ENCODE results near the gene PLA1A.
"Not testable (repeated sequence)": the region's sequence is repeated elsewhere in the genome, so short reads cannot be mapped to it uniquely, and the experiment has no call there.

Gene PLA1A

DNA sequence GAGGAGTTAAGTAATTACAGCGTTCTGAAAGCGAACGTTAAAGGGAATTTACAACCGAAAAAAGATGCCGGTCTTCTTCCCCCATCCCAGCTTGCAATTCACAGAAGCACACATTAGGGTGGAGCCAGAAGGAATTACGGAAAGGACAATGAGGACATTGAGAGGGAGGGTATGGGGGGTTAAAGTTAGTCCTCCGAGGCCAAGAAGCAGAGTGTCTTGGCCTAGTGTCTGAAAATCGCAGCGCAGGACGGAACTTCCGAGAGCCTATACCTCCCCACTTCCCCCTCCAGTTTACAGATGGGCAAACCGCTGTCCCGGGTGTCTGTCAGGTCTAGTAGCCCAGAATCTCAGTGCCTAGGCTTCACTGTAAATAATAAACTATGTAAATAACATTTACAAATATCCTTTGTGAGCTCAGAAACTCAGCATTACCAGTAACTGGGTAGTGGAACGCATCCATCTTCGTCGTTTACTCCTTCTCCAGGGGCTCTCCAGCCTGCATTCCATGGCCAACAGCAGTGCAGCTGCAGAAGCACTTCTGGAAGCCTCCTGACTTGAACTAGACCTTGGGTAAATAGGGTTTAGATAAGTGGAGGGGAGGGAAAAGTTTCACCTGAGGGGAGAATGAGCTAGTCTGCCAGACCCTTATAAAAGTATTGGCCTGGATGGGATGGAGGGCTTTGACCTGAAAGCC lies 17.5 kb upstream of the PLA1A start:
- DNase-seq = no peak

DNA sequence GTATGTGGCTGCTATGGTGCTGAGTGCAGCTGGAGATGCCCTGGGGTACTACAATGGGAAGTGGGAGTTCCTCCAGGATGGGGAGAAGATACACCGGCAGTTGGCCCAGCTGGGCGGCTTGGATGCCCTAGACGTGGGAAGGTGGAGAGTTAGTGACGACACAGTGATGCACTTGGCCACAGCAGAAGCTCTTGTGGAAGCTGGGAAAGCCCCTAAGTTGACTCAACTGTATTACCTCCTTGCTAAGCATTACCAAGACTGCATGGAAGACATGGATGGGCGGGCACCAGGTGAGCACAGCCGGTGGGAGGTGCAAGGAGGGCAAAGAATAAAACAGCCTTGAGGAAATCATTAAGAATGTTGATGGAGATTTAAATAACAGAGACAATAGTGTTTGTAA lies 15.5 kb upstream of the PLA1A start:
- DNase-seq = no peak

DNA sequence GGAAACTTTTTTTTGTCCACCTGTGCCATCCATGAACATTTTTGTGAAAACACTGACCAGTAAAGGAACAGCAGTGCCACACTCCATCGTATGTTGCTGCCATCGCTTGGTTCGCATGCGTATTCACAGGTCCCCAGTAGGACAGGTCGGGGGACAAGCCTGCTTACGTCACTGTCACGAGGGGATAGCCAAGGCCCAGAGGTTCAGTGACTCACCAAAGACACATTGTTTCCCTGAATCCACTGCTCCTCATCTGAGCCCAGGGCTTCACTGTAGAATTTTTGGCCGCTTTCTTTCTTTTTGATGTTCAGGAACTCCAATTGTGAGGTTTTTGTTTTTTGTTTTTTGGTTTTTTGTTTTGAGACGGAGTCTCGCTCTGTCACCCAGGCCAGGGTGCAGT lies 12.5 kb upstream of the PLA1A start:
- DNase-seq = no peak

DNA sequence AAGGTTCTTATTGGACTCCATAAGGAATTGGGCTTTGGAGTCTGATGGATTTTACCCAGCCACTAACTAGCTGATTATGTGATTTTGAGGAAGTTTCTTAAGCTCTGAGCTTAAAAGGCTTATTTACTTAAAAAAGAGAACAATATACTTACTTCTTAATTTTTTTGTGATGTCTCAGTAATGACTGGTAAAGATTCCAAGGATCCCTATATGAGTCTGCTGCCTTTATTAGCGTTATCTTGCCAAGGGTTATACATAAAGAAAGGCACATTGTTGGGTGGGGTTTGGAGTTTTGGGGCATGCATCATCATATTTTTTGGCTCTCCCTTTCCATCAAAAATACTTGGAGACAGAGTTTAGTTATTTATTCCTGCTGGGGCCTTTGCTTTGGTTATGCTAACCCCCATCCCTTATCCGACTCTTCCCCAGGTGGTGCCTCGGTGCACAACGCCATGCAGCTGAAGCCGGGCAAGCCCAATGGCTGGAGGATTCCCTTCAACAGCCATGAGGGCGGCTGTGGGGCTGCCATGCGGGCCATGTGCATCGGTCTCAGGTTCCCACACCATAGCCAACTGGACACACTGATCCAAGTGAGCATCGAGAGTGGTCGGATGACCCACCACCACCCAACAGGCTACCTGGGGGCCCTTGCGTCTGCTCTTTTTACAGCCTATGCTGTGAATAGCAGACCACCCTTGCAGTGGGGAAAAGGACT lies 11.7 kb upstream of the PLA1A start:
- no peak for DNase-seq

DNA sequence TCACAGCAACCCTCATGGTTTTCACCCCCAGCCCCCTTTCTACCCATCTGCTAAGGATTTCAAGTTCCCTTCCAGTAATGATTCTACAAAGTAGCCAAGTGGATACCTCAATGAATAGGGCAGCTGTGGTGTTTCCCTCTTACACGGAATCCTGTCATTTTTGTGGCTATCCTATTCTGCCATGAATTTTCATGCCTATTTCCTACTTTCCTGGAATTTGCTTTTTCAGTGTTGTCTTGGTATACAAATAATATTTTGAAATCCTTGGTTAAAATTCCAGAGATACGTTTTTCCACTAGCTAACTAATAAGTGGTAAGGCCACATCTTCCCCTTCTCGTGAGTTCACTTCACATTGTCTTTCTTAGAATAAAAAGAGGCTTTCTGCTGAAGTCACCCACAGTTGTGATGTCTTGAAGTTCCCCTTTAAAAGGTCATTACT lies 10.9 kb upstream of the PLA1A start:
- no peak for DNase-seq

DNA sequence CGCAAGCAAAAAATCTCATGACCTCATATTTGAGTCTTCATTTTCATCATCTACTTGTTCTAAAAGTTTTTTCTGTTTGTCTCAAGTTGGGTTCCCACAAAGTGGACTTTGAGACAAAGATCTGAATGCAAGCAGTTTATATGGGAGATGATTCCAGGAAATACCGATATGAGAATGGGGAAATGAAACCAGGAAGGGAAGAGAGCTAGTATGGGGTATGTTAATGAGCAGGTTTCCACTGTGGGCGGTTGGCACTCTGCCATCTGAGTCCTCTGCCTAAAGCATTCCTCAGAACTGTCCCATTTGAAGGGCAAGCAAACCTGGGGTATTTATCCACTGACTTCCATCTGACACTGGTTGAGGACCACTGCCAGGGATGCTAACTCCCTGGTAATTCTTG lies 9.6 kb upstream of the PLA1A start:
- DNase-seq = no peak

DNA sequence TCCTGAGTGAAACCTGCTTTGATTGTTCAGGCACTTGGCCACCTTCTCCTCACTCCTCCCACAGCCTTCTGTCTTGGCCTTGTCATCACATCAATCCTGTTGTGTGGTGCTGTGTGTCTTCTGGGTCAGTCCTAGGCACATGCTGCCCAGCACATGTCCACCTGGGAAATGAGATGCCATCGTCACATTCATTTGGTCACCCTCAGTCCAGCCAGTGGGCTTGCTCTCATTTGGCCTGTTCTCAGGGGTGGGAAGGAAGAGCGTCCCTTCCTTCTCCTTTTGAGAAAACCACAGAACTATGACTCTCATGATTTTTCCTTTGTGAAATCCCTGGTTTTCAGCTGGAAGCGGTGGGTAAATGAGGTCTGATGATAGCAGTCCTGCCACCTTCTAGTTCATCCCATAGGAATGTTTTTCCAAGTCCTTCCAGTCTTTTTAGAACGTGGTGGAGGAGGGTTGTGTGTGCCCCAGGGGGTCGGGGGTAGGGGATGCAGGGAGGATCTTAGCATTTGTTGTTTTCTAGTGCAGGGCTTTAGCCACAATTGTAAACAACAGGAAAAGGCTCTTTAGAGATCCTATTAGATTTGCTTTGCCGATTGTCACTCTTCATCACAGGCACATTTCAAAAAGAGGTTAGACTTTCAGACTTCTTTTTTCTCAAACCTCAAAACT lies 8.4 kb upstream of the PLA1A start:
- DNase-seq = no peak

DNA sequence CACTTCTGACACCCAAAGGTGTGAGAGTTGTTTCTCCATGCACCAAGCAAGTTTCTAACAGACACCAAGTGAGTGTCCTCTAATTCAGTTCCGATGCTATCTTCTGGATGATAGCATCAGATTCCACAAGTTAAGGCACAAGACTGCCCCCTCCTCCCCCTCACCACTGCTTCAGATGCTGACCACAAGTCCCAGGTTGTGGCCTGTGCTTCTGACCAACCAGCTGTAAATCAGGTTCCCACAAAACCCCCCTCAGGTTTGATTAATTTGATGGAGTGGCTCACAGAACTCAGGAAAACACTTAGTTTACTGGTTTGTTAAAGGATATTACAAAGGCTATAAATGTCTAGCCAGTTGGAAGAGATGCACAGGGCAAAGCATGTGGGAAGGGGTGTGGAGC lies 7.0 kb upstream of the PLA1A start:
- DNase-seq = no peak

DNA sequence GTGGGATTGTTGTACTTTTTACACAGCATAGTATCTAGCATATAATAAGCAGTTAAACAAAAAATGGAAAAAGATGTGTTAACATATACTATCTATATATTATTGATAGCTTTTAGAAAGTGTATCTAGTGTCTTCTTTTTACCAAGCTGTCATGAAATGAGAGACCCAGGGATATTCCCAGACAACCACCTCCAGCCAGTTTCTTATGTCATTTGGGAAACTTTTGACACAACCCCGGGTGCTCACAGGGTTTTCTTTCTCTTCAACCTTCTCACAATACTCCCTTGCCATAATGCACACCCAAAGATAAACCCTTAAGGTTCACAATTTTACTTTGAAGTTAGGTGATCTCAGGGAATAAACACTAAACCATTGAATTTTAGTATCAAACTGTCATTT lies 4.8 kb upstream of the PLA1A start:
- DNase-seq = no peak

DNA sequence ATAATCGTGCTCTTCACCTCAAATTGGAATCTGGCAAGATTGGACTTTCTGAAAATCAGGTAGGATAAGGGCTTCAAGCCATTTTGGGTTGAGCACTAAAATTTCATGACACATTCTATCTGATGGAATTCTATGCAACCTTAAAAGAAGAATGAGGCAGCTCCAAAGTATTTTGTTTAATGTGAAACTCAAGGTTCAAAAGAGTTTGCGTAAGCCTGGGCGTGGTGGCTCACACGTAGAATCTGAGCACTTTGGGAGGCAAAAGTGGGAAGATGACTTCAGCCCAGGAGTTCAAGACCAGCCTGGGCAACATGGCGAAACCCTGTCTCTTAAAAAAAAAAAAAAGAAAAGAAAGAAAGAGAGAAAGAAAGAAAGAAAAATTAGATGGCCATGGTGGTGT lies 3.6 kb upstream of the PLA1A start:
- DNase-seq = no peak

DNA sequence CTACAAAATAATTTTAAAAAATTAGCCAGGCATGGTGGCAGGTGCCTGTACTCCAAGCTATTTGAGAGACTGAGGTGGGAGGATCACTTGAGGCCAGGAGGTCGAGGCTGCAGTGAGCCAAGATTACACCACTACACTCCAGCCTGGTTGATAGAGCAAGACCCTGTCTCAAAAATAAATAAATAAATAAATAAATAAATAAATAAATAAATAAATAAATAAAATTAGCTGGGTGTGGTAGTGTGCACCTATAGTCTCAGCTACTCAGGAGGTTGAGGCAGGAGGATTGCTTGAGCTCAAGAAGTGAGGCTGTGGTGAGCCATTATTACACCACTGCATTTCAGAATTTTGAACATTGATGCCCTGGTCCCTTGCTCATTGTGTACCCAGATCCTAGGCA lies 2.8 kb upstream of the PLA1A start:
- DNase-seq = not testable (repeated sequence)

DNA sequence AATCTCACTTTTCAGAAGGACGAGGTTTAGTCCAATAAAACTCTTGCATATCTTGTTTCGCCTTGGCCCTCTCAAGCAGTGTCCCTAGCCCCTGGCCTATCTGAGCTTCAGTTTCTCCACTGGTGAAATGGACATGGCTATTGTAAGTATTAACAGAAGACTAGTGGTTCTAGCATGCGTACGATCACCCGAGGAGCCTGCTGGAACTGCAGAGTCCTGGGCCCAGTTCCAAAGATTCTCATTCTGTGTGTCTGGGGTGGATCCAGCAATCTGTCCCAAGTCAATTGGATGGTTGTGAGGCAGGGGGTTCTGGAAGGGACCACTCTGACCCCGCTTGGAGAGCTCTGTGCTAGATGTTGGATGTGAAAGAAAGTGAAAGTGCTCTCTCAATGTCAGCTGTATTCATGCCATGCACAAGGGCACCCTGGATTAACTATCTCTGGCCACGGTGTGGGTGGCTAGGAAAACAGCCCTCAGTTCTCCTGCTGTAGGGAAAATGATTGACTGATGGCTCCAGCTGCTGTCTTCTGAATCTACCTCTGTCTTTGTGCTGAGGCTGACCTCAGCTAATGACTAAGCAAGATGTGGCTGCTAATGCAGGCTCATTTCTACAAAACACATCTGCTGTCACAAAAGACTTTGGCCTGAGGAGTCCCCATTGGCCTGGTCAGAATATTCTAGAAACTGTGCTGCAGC lies 1.9 kb upstream of the PLA1A start:
- DNase-seq = no peak

DNA sequence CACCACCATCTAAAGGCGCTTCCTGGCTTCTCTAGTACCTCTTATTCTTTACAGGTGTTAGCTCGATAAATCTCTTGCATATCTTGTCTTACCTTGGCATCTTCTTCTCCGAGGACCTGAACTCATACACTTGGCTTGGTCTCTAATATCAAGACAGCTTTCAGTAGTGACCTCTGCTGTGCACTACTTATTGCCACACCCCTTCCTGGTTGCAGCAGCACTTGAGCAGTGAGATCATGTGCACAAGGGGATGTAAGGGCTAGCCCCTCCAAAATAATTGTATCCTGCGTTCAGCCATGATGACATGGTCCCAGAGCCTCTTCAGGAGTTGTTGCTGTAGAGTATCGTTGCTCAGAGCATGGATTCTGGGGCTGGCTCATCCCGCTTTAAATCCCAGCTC lies 1.3 kb upstream of the PLA1A start:
- DNase-seq = no peak

DNA sequence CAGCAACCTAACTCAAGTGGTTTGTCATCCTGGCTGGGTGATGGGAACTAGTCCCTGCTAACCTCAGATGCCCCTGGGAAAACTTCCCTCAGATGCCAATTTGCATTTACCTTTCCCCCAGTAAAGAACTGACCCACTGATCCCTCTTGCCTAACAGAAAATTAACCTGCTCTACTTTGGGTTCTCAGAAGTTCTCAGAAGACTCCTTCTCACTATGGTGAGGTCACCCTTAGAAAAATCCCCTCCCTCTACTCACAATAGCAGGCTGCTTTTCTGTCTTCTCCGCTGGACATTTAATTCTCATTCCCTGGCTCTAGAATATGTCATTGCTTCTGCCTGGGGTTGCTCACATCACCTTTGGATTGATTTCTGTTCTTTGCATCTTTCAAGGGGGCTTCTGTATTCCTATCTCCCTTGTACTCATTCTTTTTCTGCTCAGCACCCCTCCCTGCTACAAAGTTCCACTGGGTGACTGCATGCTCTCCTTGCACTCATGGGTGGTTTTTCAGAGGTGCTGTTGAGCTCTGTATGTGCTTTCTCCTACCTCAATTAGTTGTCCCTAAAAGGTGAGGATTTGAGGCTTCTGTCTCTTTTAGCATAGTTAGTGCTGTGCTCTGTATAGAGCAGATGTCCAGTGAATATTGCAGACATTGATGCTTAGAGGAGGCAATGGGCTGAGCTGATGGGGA lies 869 bp downstream of the PLA1A start:
- no peak for DNase-seq

DNA sequence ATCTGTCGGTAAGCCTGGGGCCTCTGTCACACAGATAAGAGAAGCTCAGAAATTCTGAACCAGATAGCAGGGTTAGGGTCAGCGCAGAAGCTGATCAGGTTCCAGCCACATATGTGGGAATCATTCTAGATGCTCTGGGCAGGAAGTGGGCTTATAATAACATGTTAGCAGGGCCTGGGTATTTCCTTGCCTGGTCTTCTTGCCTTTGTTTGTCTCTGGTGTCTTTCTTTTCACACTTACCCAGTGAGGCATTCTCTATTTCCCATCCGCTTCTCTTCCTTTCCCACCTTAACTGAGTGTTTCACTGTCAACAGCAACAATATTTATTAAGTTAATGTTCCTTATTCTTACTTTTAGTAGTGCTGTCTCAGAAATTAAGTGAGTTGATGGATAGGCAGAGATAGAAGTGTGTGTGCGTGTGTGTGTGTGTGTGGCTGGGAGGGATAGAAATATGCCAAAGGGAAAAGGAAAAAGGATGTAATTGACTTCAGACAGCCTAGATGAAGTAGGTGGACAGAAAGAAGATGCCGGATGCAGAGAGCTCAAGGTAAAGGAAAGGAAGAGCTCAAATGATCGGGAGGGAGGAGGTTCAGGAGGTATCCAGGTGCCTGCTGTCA lies 2.0 kb downstream of the PLA1A start:
- DNase-seq = no peak

DNA sequence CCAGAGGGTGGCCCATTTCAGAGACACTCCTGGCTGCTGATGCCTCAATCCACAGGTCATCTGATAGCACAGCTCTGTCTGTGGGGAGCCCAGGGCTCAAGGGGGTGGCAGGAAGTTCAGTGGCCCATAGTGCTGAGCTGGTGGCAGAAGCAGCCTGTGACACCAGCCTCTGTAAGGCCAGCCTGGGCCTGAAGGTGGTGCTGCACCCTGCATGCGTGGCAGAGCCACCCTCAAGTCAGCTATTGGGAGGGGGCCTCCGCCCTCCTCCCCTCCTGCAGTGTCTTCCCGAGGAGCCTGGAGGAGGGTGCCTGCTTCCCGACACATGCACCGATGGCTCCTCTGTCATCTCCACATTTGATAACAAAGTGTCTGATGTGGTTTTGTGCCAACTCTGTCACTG lies 3.0 kb downstream of the PLA1A start:
- DNase-seq = no peak

DNA sequence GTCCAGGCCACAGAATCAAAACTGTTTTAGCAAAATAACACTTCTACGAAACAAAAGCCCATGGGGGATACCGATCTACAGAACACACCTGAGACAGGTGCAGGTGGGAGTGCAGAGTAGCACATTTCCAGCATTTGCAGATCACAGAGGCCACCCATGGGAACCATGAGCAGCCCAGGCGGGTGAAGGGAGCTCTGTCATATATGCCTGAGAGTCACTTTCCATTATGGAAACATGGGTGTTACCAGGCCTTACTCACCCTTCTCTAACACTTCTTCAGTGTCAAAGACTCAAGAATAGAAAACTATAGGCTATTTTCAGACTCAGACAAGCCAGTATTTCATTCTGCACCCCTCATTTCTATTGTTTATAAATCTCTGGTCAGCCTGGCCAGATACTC lies 3.5 kb downstream of the PLA1A start:
- DNase-seq = no peak

DNA sequence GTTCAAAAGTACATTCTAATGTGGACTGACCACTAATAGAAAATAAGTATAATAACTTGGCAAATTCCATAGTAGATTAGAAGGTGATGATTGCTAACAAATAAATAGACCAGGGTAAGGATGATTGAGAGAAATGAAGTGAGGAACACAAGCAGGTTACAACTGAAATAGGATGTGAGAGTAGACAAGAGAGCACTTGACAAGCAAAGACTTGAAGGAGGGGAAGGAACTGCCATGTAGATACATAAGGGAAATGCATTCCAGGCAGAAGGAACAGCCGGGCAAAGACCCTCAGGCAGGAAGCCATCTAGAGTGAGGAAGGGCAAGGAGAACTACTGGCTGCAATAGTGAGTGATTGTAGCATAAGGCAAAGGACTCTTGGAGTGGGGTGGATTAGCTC lies 5.0 kb downstream of the PLA1A start:
- DNase-seq = no peak

DNA sequence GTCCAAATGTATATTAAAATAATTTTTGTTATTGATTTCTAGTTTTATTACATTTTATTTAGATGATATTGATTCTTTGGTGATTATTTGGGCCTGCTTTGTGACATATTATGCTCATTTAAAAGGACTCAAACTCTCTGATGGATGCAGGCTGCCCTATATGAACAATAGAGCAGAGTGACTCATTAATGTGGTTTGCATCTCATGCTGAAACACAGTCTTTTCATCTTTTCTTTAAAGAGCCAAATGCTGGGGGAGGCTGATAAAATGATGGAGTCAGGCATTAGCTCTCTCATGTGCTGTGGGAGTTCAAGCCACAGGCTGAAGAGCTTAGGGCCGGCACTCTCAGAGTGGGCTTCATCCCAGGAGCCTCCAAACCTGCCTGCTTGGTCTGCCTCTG lies 7.2 kb downstream of the PLA1A start:
- no peak for DNase-seq

DNA sequence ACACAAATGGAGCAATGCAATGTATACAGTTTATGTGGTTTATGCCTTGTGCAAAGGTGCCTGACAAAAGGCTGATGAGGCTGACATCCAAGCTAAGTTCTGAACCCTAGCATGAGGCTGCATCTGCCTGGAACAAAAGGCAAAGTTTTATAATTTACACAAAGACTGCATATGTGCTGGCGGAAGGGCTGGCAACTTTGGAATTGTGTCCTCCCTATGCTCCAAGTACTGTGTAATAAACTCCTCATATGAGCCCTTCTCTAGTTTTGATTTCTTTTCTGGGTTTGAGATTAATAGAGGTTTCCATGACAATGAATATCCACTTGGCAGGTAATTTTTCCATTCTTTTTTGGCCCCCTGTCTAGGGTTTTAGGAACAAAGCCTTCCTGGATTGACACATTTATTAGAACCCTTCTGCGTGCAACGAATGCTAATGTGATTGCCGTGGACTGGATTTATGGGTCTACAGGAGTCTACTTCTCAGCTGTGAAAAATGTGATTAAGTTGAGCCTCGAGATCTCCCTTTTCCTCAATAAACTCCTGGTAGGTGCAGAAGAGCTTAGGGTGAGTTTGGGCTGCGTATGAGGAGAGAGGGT lies 10.8 kb downstream of the PLA1A start:
- DNase-seq = no peak

DNA sequence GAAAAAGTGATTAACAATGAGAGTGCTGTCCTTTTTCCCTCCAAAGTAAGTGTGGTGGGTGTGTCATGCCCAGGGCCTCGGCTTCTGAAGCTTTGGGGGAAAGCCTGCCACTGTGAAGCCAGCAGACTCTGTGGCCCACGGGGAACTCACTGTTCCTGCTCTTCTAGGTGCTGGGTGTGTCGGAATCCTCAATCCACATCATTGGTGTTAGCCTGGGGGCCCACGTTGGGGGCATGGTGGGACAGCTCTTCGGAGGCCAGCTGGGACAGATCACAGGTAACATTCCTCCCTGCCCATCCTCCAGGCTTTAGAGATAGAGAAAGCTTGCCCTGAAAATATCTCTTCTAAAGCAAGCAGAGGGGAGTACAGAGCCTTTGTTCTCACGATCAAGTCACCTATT lies 11.6 kb downstream of the PLA1A start:
- no peak for DNase-seq

DNA sequence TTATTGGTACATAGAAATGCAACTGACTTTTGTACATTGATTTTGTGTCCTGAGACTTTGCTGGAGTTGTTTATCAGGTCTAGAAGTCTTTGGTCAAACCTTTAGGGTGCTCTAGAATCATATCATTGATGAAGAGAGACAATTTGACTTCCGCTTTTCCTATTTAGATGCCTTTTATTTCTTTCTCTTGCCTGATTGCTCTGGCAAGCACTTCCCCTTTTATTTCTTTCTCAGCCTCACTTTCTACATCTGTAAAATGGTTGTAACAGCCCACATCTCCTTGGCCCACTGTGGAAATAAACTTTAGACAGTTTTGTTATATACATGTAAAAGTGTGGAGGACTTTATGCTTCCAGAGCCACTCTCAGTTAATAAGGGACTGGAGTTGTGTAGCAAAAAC lies 14.0 kb downstream of the PLA1A start:
- no peak for DNase-seq
